Measurements from ENCODE around the gene ORMDL2. TPM values are rescaled to one million over a fixed set of nuclear protein-coding genes. Genes with fewer than 3 reads are reported as not detected.
A peak's percentile ranks its signal among the peaks of the same experiment; 100 is the strongest.

ORMDL2 gene
- total and polyA plus RNA-seq, 2 donors (not counting 3 experiments of a cell fraction or from before 2014, with no cell fraction given) = 55.0 to 70.4 TPM

DNA sequence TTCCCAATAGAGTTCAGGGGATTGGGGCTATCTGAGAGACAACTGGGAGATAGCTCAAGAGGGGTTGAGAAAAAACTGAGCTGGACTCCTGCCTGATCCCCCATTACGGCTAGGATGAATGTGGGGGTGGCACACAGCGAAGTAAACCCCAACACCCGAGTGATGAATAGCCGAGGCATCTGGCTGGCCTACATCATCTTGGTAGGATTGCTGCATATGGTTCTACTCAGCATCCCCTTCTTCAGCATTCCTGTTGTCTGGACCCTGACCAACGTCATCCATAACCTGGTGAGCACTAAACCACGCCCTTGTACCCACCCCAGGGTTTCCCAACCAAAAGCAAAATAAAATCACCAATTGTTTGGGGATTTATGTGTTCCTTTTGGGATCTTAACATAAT is 1.0 kb downstream of the ORMDL2 start:
- Histone ChIP-seq H3K9ac (replicated peaks; ENCODE audit: extremely low read depth, insufficient read depth, low read length) (peak overlapping the region; percentile 66), H2AFZ (ENCODE audit: low read depth, low read length) (no peak overlapping the region), H3K4me3 (replicated peaks in 1 of 3; ENCODE audit: insufficient read depth in 1 of 3, low read depth in 1 of 3, low read length in 3 of 3) (peak overlapping the region in 1 of 3 experiments; percentile 82), H3K4me1 (ENCODE audit: control insufficient read depth, extremely low read depth, insufficient read depth, low read length) (peaks cover 16% of the 10 kb centered on the region), H3K27me3 (ENCODE audit: control insufficient read depth in 2 of 2, insufficient read depth in 2 of 2, low read length in 2 of 2) (no peaks in the 10 kb centered on the region), H4K20me1 (replicated peaks; ENCODE audit: control insufficient read depth, extremely low read depth, insufficient read depth, low read length) (no peaks in the 10 kb centered on the region), H3K4me2 (ENCODE audit: insufficient read depth, low read length) (peak overlapping the region; percentile 70), H3K79me2 (ENCODE audit: control insufficient read depth, insufficient read depth, low read length) (peaks cover 51% of the 10 kb centered on the region), H3K9me1 (replicated peaks; ENCODE audit: control insufficient read depth, extremely low read depth, insufficient read depth, low read length) (no peaks in the 10 kb centered on the region), H3K36me3 (ENCODE audit: control insufficient read depth in 2 of 2, extremely low read depth in 1 of 2, insufficient read depth in 2 of 2, low read length in 2 of 2) (peaks cover 14 to 21% of the 10 kb centered on the region in 2 experiments), H3K9me3 (replicated peaks; ENCODE audit: control insufficient read depth, insufficient read depth, low read length) (no peaks in the 10 kb centered on the region), H3K27ac (ENCODE audit: insufficient read depth, low read depth, low read length) (no peak overlapping the region)
- no TSS peak for BruUV-seq (replicated peaks)
- no peak for TF ChIP-seq POLR2A (IDR thresholded peaks at IDR 0.05; ENCODE audit: low read depth, low read length)
- TF ChIP-seq GATA2 (IDR thresholded peaks at IDR 0.05; ENCODE audit: insufficient read depth, insufficient read length, low read depth, low read length) = no peak
- no peak for TF ChIP-seq POLR2AphosphoS5 (IDR thresholded peaks at IDR 0.05; ENCODE audit: insufficient read depth, low read depth, low read length)
- TF ChIP-seq MAX (IDR thresholded peaks at IDR 0.05; ENCODE audit: insufficient read depth, insufficient read length) = no peak
- no peak for TF ChIP-seq EZH2 (IDR thresholded peaks at IDR 0.05; ENCODE audit: borderline replicate concordance, low read depth, low read length, severe bottlenecking)
- TF ChIP-seq FOS (IDR thresholded peaks at IDR 0.05; ENCODE audit: borderline replicate concordance, insufficient read depth, low read length) = no peak
- no peak for TF ChIP-seq JUN (IDR thresholded peaks at IDR 0.05; ENCODE audit: borderline replicate concordance, insufficient read depth, insufficient read length, low read depth)
- no peak for TF ChIP-seq MYC (IDR thresholded peaks at IDR 0.05; ENCODE audit: low read depth, low read length)
- TF ChIP-seq CTCF (IDR thresholded peaks at IDR 0.05; ENCODE audit: extremely low read depth in 1 of 2, insufficient read depth in 1 of 2, low read depth in 1 of 2, low read length in 2 of 2) = no peak
- intact Hi-C loops (cut with micrococcal nuclease) = loop anchor here (1.0 to 5.0 kb wide), 2 partner anchors 10 to 82 kb away; partner anchors contain the start of gene DNAJC14
- no peak for FAIRE-seq
- POLR2A ChIA-PET = interaction anchor here (0.8 to 1.8 kb wide), 2 partner anchors 11 to 29 kb away, joined by 7 to 40 read pairs; partner anchors contain the start of gene DNAJC14
- dilution Hi-C loops (cut with MboI; ENCODE audit: extremely low pct_ligation_motif_present, low sequenced_read_pairs) = no loop called here
- no peak for DNase-seq (ENCODE audit: low read depth, low spot score)
- CTCF ChIA-PET = interaction anchor here (0.6 to 5.8 kb wide), 8 partner anchors 11 to 170 kb away, joined by 3 to 38 read pairs (median 12); partner anchors contain the start of genes DGKA, DNAJC14 and PYM1
